ENCODE data around the gene AKAP1. TPM values are rescaled to one million over a fixed set of nuclear protein-coding genes. Genes with fewer than 3 reads are reported as not detected.

The AKAP1 gene
- total and polyA plus RNA-seq, 9 donors = 20.0 to 45.2 (median 30.4) TPM

DNA sequence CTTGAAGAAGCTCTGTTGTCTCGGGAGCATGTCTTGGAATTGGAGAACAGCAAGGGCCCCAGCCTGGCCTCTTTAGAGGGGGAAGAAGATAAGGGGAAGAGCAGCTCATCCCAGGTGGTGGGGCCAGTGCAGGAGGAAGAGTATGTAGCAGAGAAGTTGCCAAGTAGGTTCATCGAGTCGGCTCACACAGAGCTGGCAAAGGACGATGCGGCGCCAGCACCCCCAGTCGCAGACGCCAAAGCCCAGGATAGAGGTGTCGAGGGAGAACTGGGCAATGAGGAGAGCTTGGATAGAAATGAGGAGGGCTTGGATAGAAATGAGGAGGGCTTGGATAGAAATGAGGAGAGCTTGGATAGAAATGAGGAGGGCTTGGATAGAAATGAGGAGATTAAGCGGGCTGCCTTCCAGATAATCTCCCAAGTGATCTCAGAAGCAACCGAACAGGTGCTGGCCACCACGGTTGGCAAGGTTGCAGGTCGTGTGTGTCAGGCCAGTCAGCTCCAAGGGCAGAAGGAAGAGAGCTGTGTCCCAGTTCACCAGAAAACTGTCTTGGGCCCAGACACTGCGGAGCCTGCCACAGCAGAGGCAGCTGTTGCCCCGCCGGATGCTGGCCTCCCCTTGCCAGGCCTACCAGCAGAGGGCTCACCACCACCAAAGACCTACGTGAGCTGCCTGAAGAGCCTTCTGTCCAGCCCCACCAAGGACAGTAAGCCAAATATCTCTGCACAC lies 21.2 kb downstream of the AKAP1 start:
- Histone ChIP-seq H3K27me3 (no peaks in the 10 kb centered on the region), H3K9me3 (no peaks in the 10 kb centered on the region), H3K4me1 (ENCODE audit: insufficient read depth) (peaks cover 7% of the 10 kb centered on the region), H3K36me3 (no peaks in the 10 kb centered on the region), H3K4me3 (no peak overlapping the region), H3K27ac (no peak overlapping the region)
- no peak for DNase-seq
- 90 to 91% (median 90%) methylated on average over 17 of the region's 17 CpGs for WGBS, 3 donors
- intact Hi-C loops (cut with DNase I) = no loop called here
- TF ChIP-seq POLR2A (IDR thresholded peaks at IDR 0.05) (no peak), EP300 (IDR thresholded peaks at IDR 0.05) (no peak)
- TF ChIP-seq, protein P1, sequence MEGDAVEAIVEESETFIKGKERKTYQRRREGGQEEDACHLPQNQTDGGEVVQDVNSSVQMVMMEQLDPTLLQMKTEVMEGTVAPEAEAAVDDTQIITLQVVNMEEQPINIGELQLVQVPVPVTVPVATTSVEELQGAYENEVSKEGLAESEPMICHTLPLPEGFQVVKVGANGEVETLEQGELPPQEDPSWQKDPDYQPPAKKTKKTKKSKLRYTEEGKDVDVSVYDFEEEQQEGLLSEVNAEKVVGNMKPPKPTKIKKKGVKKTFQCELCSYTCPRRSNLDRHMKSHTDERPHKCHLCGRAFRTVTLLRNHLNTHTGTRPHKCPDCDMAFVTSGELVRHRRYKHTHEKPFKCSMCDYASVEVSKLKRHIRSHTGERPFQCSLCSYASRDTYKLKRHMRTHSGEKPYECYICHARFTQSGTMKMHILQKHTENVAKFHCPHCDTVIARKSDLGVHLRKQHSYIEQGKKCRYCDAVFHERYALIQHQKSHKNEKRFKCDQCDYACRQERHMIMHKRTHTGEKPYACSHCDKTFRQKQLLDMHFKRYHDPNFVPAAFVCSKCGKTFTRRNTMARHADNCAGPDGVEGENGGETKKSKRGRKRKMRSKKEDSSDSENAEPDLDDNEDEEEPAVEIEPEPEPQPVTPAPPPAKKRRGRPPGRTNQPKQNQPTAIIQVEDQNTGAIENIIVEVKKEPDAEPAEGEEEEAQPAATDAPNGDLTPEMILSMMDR (IDR thresholded peaks at IDR 0.05) = no peak

DNA sequence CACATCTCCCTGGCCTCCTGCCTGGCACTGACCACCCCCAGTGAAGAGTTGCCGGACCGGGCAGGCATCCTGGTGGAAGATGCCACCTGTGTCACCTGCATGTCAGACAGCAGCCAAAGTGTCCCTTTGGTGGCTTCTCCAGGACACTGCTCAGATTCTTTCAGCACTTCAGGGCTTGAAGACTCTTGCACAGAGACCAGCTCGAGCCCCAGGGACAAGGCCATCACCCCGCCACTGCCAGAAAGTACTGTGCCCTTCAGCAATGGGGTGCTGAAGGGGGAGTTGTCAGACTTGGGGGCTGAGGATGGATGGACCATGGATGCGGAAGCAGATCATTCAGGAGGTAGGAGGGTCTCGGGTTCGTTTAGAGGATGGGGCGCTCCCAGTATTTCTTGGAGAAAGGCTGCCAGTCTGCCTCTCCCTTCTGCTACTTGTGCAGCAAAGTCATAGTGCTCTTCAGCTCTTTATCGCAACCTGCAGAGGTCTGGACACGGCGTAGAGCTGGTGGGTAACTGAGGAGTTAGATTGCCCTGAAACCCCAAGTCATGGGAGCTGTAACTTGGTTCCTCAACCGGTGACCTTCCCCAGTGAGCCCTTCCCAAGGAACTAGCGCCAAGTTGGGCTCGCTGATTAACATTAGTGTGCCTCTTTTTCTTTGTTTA lies 21.9 kb downstream of the AKAP1 start:
- intact Hi-C loops (cut with DNase I) = no loop called here
- TF ChIP-seq POLR2A (IDR thresholded peaks at IDR 0.05) (no peak), EP300 (IDR thresholded peaks at IDR 0.05) (no peak)
- TF ChIP-seq, protein P1 (IDR thresholded peaks at IDR 0.05) = no peak
- 90 to 96% (median 95%) methylated on average over 12 to 14 of the region's 14 CpGs for WGBS, 3 donors
- Histone ChIP-seq H3K4me1 (ENCODE audit: insufficient read depth) (peaks cover 7% of the 10 kb centered on the region), H3K36me3 (no peaks in the 10 kb centered on the region), H3K9me3 (no peaks in the 10 kb centered on the region), H3K27ac (no peak overlapping the region), H3K4me3 (no peak overlapping the region), H3K27me3 (no peaks in the 10 kb centered on the region)
- DNase-seq = no peak

DNA sequence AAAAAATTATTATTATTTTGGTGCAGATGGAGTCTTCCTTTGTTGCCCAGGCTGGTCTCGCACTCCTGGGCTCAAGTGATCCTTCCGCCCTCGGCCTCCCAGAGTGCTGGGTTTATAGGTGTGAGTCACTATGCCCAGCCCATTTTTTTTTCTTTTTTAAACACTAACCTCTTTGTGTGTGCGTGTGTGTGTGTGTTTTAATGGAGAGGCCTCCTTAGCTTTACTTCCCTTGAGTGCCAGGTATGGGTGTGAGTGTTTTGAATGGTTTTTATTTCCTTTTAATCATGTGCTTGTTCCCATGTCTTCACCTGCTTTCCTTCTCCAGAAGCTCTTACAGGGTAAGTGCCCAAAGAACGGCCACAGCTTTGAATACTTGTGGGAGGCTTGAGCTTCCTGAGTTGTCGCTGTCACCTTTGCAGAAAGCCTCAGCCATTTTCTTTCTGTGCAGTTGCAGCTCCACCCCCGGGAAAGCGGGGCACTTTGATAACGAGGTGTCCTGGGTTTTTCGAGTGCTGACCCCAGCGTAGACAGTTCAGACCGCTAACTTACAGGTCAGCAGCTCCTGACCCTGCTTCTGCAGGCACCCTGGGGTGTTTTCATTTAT lies 22.6 kb downstream of the AKAP1 start:
- Histone ChIP-seq H3K27me3 (no peaks in the 10 kb centered on the region), H3K9me3 (no peaks in the 10 kb centered on the region), H3K36me3 (no peaks in the 10 kb centered on the region), H3K27ac (no peak overlapping the region), H3K4me1 (ENCODE audit: insufficient read depth) (peaks cover 7% of the 10 kb centered on the region), H3K4me3 (no peak overlapping the region)
- 88 to 92% (median 89%) methylated on average over 12 of the region's 12 CpGs for WGBS, 3 donors
- DNase-seq = no peak
- intact Hi-C loops (cut with DNase I) = no loop called here
- TF ChIP-seq POLR2A (IDR thresholded peaks at IDR 0.05) (no peak), EP300 (IDR thresholded peaks at IDR 0.05) (no peak)
- TF ChIP-seq, protein P1 (IDR thresholded peaks at IDR 0.05) = no peak

DNA sequence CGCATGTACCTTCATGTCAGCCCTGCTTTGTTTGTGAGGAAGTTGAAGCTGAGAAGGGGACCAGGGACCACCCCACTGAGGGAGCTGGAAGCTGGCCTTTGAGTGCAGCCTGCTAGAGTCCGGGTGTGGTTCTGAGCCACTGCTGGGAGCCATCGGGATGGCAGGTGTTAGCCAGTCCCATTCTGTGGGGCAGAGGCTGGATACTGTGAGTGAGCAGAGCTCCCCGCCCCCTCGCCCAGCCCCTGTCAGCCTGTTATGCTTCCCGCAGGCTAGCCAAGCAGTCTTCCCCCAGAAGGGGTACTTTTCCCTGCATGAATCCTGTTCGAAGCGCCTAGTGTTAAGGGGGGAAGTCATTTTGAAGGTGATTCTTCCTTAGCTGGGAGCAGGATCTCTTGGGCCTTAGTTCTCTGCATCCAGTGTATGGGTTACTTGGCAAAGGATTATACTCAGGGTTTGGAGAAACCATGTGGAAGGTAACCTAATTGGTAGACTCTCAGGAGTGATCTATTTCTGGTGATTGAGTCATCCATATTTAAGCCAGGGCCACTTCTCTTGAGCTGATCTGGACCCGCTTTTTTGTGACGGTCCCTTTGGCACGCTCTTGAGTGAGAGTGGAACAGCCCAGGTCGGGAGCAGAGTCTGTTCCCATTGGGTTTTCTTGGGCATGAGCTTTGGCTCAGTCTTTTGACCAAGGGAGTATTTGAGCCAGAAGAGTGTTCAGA lies 23.8 kb downstream of the AKAP1 start:
- no peaks in the 10 kb centered on the region for H3K27me3 ChIP-seq
- WGBS, 3 donors = 89 to 90% (median 89%) methylated on average over 12 of the region's 12 CpGs
- H3K27ac ChIP-seq = no peak overlapping the region
- no peak overlapping the region for H3K4me3 ChIP-seq
- no peak for DNase-seq
- intact Hi-C loops (cut with DNase I) = no loop called here
- no peak for TF ChIP-seq EP300 (IDR thresholded peaks at IDR 0.05)
- TF ChIP-seq, protein P1 (IDR thresholded peaks at IDR 0.05) = no peak
- TF ChIP-seq POLR2A (IDR thresholded peaks at IDR 0.05) = no peak
- no peaks in the 10 kb centered on the region for H3K36me3 ChIP-seq
- H3K4me1 ChIP-seq (ENCODE audit: insufficient read depth) = peaks cover 9% of the 10 kb centered on the region
- no peaks in the 10 kb centered on the region for H3K9me3 ChIP-seq

Measured in ovary (tissue), 9 donors.